Measurements from ENCODE around the gene PRR36.

PRR36 gene

DNA sequence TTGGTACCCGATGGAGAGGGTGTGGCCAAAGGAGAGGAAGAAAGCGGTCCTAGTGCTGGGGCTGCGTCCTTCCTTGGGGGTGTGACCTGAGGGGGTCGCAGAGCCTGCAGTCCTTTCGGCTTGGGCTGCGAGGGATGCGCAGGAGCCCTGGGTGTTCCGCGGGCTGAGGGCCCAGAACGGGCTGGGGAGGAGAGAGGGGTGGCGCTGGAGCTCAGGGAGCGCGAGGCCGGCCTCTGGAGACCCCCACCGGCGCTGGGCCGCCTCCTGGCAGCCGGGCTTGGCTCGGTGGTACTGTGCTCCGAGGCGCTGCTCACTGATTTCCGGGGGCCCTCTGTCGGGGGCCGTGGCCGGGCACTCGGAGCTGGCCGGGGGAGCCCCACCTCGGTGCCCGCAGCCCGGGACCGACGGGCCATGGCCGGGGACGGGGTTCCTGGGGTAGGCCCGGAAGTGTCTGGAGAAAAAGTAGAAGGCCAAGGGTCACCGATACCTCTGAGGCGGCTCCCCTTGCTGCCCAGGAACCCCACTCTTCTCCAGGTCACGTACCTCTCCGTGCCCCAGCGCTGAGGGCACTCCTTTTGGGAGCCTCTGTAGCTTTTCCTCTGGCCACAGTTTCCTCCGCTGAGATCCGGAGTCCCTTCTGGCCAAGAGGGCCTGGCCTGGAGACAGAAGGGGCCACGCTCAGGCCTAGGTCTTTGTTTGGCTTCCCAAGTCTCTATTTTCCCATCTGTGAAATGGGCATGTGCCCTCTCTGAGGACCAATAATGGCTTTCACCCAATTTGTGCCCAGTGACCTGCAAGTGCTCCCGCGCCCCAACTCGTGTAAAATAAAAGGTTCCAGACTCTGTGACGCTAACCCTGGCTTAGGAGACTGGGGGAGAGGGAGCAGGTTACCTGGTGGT is 1.6 kb downstream of the PRR36 start:
- no peak overlapping the region; the same call in 1 of the 2 replicates for H3K27ac ChIP-seq

DNA sequence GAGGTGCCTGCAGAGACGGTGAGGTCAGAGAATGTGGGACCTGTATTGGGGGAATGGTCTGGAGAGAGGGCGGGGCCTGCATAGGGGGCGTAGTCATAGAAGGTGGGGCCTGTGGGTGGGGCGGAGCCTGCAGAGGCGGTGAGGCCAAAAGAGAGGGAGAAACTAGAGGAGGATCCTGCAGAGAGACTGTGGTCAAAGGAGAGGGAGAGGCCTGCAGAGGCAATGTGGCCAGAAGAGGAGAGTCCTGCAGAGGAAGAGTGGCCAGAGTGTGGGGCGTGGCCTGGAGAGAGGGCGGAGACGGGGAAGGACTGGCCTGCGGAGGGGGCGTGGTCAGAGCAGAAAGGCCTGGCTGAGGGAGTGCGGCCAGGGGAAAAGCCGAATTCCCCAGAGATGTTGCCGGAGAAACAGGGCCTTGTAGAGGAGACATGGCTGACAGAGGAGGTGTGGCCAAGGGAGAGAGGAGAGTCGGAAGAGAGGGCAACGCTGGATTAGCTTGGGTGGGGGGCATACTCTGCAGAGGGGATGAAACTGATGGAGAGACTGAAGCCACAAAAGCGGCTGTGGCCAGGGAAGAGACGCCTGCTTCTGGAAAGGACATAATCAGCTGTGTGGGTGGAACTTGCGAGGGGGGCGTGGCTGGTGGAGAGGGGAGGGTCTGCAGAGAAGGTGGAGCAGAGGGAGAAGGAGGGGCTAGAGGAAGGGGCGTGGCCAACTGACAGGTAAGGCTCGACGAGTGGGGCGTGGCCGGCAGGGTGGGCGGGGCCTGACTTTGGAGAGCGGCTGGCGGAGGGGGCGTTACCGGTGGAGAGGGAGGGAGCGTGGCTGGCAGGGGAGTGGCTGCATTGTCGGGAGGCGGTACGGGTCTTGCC is 2.5 kb downstream of the PRR36 start:
- TF ChIP-seq, protein P1, sequence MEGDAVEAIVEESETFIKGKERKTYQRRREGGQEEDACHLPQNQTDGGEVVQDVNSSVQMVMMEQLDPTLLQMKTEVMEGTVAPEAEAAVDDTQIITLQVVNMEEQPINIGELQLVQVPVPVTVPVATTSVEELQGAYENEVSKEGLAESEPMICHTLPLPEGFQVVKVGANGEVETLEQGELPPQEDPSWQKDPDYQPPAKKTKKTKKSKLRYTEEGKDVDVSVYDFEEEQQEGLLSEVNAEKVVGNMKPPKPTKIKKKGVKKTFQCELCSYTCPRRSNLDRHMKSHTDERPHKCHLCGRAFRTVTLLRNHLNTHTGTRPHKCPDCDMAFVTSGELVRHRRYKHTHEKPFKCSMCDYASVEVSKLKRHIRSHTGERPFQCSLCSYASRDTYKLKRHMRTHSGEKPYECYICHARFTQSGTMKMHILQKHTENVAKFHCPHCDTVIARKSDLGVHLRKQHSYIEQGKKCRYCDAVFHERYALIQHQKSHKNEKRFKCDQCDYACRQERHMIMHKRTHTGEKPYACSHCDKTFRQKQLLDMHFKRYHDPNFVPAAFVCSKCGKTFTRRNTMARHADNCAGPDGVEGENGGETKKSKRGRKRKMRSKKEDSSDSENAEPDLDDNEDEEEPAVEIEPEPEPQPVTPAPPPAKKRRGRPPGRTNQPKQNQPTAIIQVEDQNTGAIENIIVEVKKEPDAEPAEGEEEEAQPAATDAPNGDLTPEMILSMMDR (conservative IDR thresholded peaks at IDR 0.05), result no peak
- H3K27ac ChIP-seq, result peak overlapping the region; percentile 45

More for the DNA sequence above, 1.6 kb downstream of the PRR36 start:
- TF ChIP-seq, protein P1 (conservative IDR thresholded peaks at IDR 0.05), result no peak

DNA sequence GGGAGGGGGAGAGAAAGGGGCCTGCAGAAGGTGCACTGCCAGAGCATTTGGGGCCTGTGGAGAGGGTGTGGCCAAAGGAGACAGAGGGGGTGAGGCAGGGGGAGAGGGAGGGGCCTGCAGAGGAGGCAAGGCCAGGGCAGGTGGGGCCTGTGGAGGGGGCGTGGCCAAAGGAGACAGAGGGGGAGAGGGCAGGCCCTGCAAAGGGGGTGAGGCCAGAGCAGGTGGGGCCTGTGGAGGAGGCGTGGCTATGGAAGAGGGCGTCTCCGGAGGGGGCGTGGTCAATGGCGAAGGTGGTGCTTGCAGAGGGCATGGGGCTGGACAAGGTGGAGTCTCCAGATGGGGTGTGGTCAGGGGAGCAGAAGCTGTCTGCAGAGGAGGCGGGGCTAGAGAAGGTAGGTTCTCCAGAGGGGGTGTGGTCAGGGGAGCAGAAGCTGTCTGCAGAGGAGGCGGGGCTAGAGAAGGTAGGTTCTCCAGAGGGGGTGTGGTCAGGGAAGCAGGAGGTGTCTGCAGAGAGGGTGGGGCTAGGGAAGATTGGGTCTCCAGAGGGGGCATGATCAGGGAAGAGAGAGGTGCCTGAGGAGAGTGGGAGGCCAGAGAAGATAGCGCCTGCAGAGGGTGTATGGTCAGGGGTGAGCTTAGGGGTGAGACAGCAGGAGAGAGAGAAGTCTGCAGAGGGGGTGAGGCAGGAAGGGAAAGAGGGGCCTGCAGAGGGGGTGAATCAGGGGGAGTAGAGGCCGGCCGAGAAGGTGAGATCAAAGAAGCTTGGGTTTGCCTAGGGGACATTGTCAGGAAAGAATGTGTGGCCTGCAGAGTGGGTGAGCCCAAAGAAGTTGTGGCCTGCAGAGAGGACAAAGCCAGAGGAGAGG is 3.4 kb downstream of the PRR36 start:
- TF ChIP-seq, protein P1 (conservative IDR thresholded peaks at IDR 0.05), result no peak
- H3K27ac ChIP-seq, result peak overlapping the region; percentile 45

DNA sequence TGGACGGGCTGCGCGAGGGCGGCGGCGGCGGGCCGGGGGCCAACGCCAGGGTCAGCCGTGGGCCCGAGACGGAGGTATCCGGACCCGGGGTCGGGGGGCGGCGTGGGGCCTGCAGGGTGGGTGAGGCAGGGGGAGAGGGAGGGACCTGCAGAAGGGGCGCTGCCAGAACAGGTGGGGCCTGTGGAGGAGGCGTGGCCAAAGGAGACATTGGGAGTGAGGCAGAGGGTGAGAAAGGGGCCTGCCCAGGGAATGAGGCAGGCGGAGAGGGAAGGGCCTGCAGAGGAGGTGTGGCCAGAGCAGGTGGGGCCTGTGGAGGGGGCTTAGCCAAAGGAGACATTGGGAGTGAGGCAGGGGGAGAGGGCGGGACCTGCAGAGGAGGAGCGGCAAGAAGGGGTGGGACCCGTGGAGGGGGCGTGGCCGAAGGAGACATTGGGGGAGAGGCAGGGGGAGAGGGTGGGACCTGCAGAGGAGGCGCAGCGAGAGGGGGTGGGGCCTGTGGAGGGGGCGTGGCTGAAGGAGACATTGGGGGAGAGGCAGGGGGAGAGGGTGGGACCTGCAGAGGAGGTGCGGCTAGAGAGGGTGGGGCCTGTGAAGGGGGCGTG is 4.2 kb downstream of the PRR36 start:
- TF ChIP-seq, protein P1 (conservative IDR thresholded peaks at IDR 0.05), result no peak
- H3K27ac ChIP-seq, result no peak overlapping the region

DNA sequence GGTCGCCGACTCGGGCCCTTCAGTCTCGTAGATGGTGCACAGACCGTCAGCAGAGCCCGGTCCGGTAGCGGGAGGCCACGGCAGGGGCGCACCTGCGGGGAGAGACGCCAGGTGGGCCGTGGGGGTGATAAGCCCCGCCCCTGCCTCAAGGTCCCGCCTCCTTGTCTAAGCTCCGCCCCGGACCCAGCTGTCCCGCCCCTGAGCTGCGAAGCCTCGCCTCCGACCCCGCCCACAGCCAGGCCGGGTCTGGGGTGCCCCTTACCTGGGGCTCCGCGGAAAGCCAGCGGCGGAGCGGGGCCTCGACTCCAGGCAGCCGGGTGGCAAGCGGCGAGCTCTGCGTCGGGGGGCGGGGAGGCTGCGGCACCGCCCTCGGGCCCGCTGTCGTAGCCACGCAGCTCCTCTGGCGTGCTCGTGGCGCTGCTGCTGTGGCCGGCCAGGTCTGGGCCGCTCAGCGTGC is 4.7 kb downstream of the PRR36 start:
- TF ChIP-seq, protein P1 (conservative IDR thresholded peaks at IDR 0.05), result no peak
- H3K27ac ChIP-seq, result no peak overlapping the region

DNA sequence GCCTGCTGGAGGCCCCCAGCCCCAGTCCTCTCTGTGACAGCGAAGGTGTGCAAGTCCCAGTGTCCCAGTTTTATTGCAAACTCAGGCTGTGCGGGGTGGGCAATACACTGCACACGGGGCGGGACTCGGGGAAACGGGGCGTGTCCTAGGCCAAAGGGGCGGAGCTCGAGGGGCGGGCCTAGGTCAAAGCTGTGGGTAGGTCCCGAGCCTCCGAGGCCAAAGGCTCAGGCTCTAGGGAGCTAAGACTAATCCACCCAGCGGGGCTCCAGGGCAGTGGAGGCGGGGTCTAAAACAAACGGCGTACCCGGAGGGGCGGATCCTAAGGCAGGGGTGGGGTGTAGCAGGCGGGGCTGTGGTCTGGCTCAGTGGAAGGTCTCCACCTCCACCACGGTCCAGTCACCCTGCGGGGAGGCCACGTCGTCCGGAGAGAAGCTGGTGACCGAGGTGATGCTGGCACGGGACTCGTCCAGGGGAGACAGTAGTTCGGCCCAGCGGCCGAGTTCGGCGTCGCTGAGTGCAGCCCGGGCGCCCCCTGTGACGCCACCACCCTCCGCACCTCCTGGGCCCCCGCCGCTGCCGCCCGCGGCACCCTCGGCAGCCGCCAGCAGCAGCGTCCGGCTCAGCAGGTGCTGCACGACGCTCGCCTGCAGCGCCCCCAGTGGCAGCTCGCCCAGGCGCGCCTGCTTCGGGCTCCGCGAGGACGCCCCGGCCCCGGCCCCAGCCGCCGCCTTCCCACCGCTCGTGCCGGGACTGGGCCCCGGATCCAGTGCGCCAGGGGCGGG is 5.3 kb downstream of the PRR36 start:
- TF ChIP-seq, protein P1 (conservative IDR thresholded peaks at IDR 0.05), result no peak
- H3K27ac ChIP-seq, result no peak overlapping the region

All from VCaP (cell line).